HG03095 (cell line): ENCODE results near the gene CYB5R3.

Source experiments
- ATAC-seq: cut with Tn5 transposase; IDR thresholded peaks from one replicate; pipeline ENCODE4 v1.9.1; 2021; ENCODE audit warnings: moderate library complexity; ENCODE audit not compliant: unreplicated experiment

CYB5R3 gene

GRCh38 chr22:42646569-42647525, 2.3 kb downstream of the CYB5R3 start:
- ATAC-seq = no peak

GRCh38 chr22:42645938-42646568, 3.1 kb downstream of the CYB5R3 start:
- no peak for ATAC-seq

GRCh38 chr22:42645341-42645937, 3.8 kb downstream of the CYB5R3 start:
- no peak for ATAC-seq

- ATAC-seq = no peak
These were observed 4.5 kb downstream of the CYB5R3 start for GRCh38 chr22:42644422-42645340.

GRCh38 chr22:42643634-42644421, 5.4 kb downstream of the CYB5R3 start:
- ATAC-seq = no peak

- no peak for ATAC-seq
These were observed 6.2 kb downstream of the CYB5R3 start for GRCh38 chr22:42642806-42643633.

GRCh38 chr22:42641801-42642413, 7.3 kb downstream of the CYB5R3 start:
- ATAC-seq = no peak

- no peak for ATAC-seq
These were observed 9.5 kb downstream of the CYB5R3 start for GRCh38 chr22:42639541-42640241.

- ATAC-seq = no peak
These were observed 11.6 kb downstream of the CYB5R3 start for GRCh38 chr22:42637555-42637954.

GRCh38 chr22:42636506-42636905, 12.7 kb downstream of the CYB5R3 start:
- no peak for ATAC-seq

GRCh38 chr22:42635531-42635930, 13.7 kb downstream of the CYB5R3 start:
- no peak for ATAC-seq

- no peak for ATAC-seq
These were observed 16.2 kb downstream of the CYB5R3 start for GRCh38 chr22:42633013-42633412.

- no peak for ATAC-seq
These were observed 17.1 kb downstream of the CYB5R3 start for GRCh38 chr22:42632096-42632495.

GRCh38 chr22:42630901-42631602, 18.1 kb downstream of the CYB5R3 start:
- no peak for ATAC-seq

GRCh38 chr22:42630211-42630610, 19.0 kb downstream of the CYB5R3 start:
- no peak for ATAC-seq

- no peak for ATAC-seq
These were observed 21.2 kb downstream of the CYB5R3 start for GRCh38 chr22:42627981-42628380.

- ATAC-seq = no peak
These were observed 22.1 kb downstream of the CYB5R3 start for GRCh38 chr22:42626951-42627625.
